GM12891 (cell line): ENCODE measurements around the gene SIK3.
"Not testable (repeated sequence)": the region's sequence is repeated elsewhere in the genome, so short reads cannot be mapped to it uniquely, and the experiment has no call there.

ENCODE experiments used
- POLR2A ChIP-seq: IDR thresholded peaks from 2 replicates; pipeline ENCODE4 v1.6.1; 2011; ENCODE audit warnings: low read depth, low read length, control low read depth
- POLR2AphosphoS5 ChIP-seq: IDR thresholded peaks from 2 replicates; pipeline ENCODE4 v1.6.1; 2011; ENCODE audit warnings: low read depth, low read length, control low read depth
- TAF1 ChIP-seq: IDR thresholded peaks from 2 replicates; pipeline ENCODE4 v1.6.1; 2011; ENCODE audit warnings: low read depth, low read length, control low read depth

- not testable (repeated sequence) for TF ChIP-seq TAF1, POLR2A, POLR2AphosphoS5
Observed at GRCh38 chr11:117023707-117024106, 74.5 kb downstream of the SIK3 start.
